Activated T-cell treated with anti-CD3 and anti-CD28 coated beads for 48 hours (primary cell): Measurements from ENCODE around the gene MRPL22.
"Not testable (repeated sequence)": the region's sequence is repeated elsewhere in the genome, so short reads cannot be mapped to it uniquely, and the experiment has no call there.

Experiments used
- DNase-seq: peaks from one replicate; pipeline ENCODE4 v3.0.0-alpha.2; 2020; ENCODE audit warnings: low read depth

MRPL22 gene

DNA sequence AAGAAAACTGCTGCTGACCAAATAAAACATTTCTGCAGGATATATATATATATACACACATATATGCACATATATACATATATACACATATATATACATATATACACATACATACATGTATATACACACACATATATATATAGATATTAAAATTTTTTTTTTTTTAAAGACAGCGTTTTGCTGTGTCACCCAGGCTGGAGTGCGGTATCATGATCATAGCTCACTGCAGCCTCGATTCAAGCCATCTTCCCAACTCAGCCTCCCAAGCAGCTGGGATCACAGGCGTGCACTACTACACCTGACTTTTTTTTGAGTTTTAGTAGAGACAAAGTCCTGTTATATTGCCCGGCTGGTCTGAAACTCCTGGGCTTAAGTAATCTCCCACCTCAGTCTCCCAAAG lies 2.7 kb downstream of the MRPL22 start:
- no peak for DNase-seq

DNA sequence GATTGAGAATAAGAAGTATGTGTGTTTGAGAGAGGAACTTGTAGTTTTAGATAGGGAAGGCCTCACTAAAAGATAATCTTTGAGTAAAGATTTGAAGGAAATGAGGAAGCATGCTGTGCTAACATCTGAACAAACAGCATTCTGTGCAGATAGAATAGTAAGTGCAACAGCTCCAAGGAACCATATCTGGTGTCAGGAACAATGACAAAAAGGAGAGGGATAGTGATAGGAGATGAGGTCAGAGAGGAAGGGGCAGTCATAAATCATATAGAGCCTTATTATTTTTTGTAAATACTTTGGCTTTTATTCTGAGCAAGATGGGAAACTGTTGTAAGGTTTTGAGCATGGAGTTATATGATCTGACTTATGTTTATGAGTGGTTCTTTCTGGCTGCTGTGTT lies 3.8 kb downstream of the MRPL22 start:
- DNase-seq: no peak

GRCh38 chr5:154945695-154946301 lies 4.9 kb downstream of the MRPL22 start:
- no peak for DNase-seq

DNA sequence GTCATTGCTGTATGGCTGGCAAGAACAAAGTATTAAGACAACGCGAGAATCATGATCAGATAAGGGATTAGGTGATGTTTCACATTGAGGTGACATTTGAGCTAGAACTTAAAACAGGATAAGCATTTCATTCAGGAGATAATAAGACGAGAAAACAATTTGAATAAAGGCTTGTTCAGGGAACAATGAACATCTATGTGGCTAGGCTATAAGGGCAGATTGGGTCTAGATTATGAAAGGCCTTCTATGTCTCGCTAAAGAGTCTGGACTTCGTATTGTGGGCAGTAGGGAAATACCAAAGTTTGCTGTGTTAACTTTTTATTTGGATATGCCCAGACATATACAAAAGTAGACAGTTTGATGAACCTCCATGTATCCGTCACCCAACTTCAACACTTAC lies 6.9 kb downstream of the MRPL22 start:
- no peak for DNase-seq

GRCh38 chr5:154948313-154948712 lies 7.4 kb downstream of the MRPL22 start:
- no peak for DNase-seq

DNA sequence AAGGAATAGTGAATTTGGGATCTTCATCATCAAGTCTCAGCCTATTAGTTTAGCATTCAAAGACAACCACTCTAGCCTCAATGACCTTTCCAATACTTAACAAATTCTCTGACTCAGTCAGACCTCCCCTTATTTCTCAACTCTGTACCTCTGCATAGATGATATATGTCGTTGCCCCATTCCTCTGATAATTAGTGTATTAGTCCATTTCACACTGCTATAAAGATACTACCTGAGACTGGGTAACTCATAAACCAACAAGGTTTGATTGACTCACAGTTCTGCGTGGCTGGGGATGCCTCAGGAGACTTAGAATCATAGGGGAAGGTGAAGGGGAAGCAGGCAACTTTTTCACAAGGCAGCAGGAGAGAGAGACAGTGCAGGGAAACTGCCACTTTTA lies 8.9 kb downstream of the MRPL22 start:
- DNase-seq: no peak

- no peak for DNase-seq
Measured at GRCh38 chr5:154956712-154957111, 15.8 kb downstream of the MRPL22 start.

- no peak for DNase-seq
Measured at GRCh38 chr5:154962494-154962893, 21.6 kb downstream of the MRPL22 start.

- no peak for DNase-seq
Measured at GRCh38 chr5:154966081-154966841, 25.4 kb downstream of the MRPL22 start.

DNA sequence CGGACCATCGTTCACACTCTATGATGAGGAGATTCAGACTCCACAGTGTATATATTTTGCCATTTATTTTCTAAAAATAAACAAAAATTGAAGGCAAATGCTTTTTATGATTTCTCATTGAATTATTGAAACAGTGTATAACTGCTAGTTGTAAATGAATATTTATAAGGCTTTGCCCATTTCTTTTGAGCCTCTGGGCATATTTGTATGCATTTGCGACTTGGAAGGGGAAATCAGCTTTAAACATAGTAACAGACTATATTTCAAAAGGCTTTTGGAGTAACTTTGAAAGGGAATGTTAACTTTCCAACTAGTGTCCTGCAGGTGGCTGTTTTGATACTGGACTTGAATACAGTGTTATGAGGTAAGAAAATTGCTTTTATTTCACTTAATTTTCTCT lies 26.0 kb downstream of the MRPL22 start:
- DNase-seq: no peak

- no peak for DNase-seq
Measured at GRCh38 chr5:154967421-154968024, 26.6 kb downstream of the MRPL22 start.

GRCh38 chr5:154968953-154969352 lies 28.1 kb downstream of the MRPL22 start:
- DNase-seq: no peak

- no peak for DNase-seq
Measured at GRCh38 chr5:154970759-154971158, 29.9 kb downstream of the MRPL22 start.

GRCh38 chr5:154971501-154971900 lies 30.6 kb downstream of the MRPL22 start:
- DNase-seq: no peak

GRCh38 chr5:154972476-154973080 lies 31.7 kb downstream of the MRPL22 start:
- no peak for DNase-seq

GRCh38 chr5:154976082-154976481 lies 35.2 kb downstream of the MRPL22 start:
- not testable (repeated sequence) for DNase-seq

DNA sequence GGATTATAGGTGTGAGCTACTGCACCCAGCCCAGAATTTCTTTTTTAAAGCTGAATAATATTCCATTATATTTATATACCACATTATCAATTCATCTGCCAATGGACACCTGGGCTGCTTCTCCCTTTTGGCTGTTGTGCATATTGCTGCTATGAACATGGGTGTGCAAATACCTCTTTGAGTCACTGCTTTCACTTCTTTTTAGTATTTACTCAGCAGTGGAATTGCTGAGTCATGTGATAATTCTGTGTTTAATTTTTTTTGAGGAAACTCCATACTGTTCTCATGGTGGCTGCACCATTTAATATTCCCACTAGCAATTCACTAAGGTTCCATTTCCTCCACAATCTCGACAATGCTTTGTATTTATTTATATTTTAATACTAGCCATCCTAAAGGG lies 36.5 kb downstream of the MRPL22 start:
- no peak for DNase-seq

- not testable (repeated sequence) for DNase-seq
Measured at GRCh38 chr5:154978294-154978693, 37.4 kb downstream of the MRPL22 start.

DNA sequence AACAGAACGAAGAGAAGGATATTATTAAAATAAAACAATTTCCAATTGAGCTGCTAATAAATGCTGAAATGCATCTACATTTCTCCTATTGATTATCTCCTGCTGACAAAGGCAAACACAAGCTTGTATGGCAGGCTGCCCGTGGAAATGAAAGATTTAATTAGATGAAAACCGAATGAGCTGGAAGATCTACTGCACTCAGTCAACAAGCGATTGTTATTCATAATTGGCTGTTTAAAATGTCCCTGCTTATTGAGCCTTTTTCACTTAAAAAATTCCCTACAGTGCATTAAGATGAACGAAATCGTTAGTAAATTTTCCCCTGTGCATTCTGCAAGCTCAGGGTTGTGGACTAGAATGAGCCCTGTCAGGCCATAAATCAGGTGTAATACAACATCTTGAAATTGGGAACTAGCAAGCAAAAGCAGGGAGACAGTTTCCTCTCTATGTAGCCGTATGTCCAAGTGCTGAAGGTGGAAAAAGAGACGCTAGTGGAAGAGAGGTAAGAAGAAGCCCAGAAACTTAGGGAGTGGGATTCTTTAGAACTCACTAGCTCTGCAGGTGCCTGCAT lies 44.2 kb downstream of the MRPL22 start:
- DNase-seq: no peak

DNA sequence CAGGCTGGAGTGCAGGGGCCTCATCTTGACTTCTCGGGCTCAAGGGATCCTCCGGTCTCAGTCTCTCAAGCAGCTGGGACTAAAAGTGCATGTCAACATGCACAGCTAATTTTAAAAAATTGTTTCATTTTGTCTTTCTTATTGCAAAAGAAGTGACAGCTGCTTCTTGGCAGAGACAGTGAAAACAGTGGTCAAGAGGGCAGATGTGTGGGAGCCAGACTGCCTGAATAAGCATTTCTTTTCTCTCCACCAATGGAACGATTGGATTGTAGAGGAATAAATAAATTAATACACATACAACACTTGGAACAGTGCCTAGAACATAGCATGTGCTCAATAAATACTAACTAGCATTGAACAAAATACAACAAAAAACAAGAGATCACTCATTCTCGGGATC lies 45.3 kb downstream of the MRPL22 start:
- DNase-seq: no peak

DNA sequence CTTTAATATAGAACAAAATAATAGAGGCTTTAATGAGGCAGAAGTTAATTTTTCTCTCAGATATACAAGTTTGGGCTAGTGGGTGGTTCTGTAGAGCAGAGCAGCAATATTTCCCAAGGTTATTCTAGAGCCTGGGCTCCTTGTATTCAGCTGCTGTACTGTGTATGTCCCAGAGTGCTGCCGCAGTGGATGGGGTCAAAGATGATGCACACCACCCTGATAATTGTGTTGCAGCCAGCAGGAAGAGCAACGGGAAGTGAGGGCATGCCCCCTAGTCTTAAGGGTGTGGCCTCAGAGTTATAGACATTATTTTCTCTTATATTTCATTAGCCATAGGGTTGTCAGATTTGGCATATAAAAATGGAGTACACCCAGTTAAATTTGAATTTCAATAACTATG lies 48.8 kb downstream of the MRPL22 start:
- no peak for DNase-seq

GRCh38 chr5:154993461-154993860 lies 52.6 kb downstream of the MRPL22 start:
- no peak for DNase-seq

DNA sequence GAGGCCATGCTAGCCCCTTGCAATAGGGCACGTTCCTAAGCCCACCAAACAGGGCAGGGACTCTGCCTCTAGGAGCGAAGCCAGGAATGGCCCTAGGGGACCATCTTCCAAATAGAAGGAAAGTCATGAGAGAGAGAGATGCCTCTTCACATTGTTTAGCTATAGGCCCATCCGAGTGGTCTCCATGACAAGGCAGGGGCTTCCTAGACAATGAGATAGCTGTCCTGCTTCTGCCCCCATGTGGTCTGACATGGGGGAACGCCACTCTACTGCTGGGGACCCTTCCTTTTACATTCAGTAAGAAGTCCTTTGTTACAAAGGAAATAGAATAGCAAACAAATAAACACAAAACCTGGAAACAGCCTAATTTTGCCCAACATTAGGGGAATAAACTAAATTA lies 54.8 kb downstream of the MRPL22 start:
- no peak for DNase-seq
